GM19351 (cell line): ENCODE measurements around the gene BTN1A1.
"Not testable (repeated sequence)": the region's sequence is repeated elsewhere in the genome, so short reads cannot be mapped to it uniquely, and the experiment has no call there.

ENCODE experiments used
- ATAC-seq: cut with Tn5 transposase; IDR thresholded peaks from one replicate; pipeline ENCODE4 v1.9.1; 2021; ENCODE audit warnings: mild to moderate bottlenecking, moderate library complexity; ENCODE audit not compliant: unreplicated experiment

The BTN1A1 gene

GRCh38 chr6:26500102-26500501 is at the start of gene BTN1A1:
Gene BTN1A1 (plus strand): TSS chr6:26500303. CDS start chr6:26501287, 984 bp downstream.
- no peak for ATAC-seq

GRCh38 chr6:26452631-26453235 is 47.4 kb upstream of the BTN1A1 start:
- no peak for ATAC-seq

GRCh38 chr6:26454631-26455030 is 45.5 kb upstream of the BTN1A1 start:
- no peak for ATAC-seq

GRCh38 chr6:26455357-26455970 is 44.6 kb upstream of the BTN1A1 start:
- no peak for ATAC-seq

GRCh38 chr6:26457264-26457805 is 42.8 kb upstream of the BTN1A1 start:
- peak; percentile 21 for ATAC-seq

GRCh38 chr6:26457806-26458688 is 42.1 kb upstream of the BTN1A1 start, which contains the start of gene BTN2A1:
Gene BTN2A1 (plus strand): TSS chr6:26457955. CDS start chr6:26458637, 682 bp downstream.
- ATAC-seq: peak; percentile 98

GRCh38 chr6:26459023-26459810 is 40.9 kb upstream of the BTN1A1 start:
- no peak for ATAC-seq

- ATAC-seq: not testable (repeated sequence)
Measured at GRCh38 chr6:26461353-26461752, 38.8 kb upstream of the BTN1A1 start.

GRCh38 chr6:26464014-26464413 is 36.1 kb upstream of the BTN1A1 start:
- ATAC-seq: no peak

- no peak for ATAC-seq
Measured at GRCh38 chr6:26464416-26465131, 35.5 kb upstream of the BTN1A1 start.

- ATAC-seq: no peak
Measured at GRCh38 chr6:26465776-26466175, 34.3 kb upstream of the BTN1A1 start.

GRCh38 chr6:26468829-26469228 is 31.3 kb upstream of the BTN1A1 start:
- ATAC-seq: no peak

GRCh38 chr6:26470643-26471042 is 29.5 kb upstream of the BTN1A1 start:
- ATAC-seq: no peak

- no peak for ATAC-seq
Measured at GRCh38 chr6:26471970-26472369, 28.1 kb upstream of the BTN1A1 start.

- no peak for ATAC-seq
Measured at GRCh38 chr6:26472549-26473290, 27.4 kb upstream of the BTN1A1 start.

- no peak for ATAC-seq
Measured at GRCh38 chr6:26473429-26473757, 26.7 kb upstream of the BTN1A1 start.

GRCh38 chr6:26473758-26474438 is 26.2 kb upstream of the BTN1A1 start:
- ATAC-seq: peak; percentile 90

GRCh38 chr6:26474439-26474881 is 25.6 kb upstream of the BTN1A1 start:
- ATAC-seq: no peak
